Measurements from ENCODE around the gene LKAAEAR1.
A peak's percentile ranks its signal among the peaks of the same experiment; 100 is the strongest.

Gene LKAAEAR1

GRCh38 chr20:64065062-64065973 is 18.9 kb downstream of the LKAAEAR1 start:
- Mint-ChIP-seq H3K36me3 (peaks cover 0 to 2% of the 10 kb centered on the region in 2 donors), H3K27me3 (no peaks in the 10 kb centered on the region), H3K27ac (peak overlapping the region; percentile 92), H3K9me3 (no peaks in the 10 kb centered on the region), H3K4me3 (peak overlapping the region; percentile 60), H3K4me1 (peaks cover 46 to 70% of the 10 kb centered on the region in 2 donors)
- no peak for DNase-seq
- no peak for ATAC-seq (replicated peaks)

- H3K4me1 Mint-ChIP-seq, result peaks cover 46 to 62% of the 10 kb centered on the region in 2 donors
- ATAC-seq (replicated peaks), result no peak
- no peaks in the 10 kb centered on the region for H3K27me3 Mint-ChIP-seq
- peak overlapping the region; percentile 85 to 88 for H3K4me3 Mint-ChIP-seq
- peaks cover 0 to 2% of the 10 kb centered on the region in 2 donors for H3K36me3 Mint-ChIP-seq
- H3K9me3 Mint-ChIP-seq, result no peaks in the 10 kb centered on the region
- no peak for DNase-seq
- peak overlapping the region; percentile 81 for H3K27ac Mint-ChIP-seq
Measured at GRCh38 chr20:64064145-64064698, 20.0 kb downstream of the LKAAEAR1 start.

- Mint-ChIP-seq H3K9me3 (no peaks in the 10 kb centered on the region), H3K4me1 (peaks cover 42 to 57% of the 10 kb centered on the region in 2 donors), H3K4me3 (peak overlapping the region; percentile 85 to 88), H3K27me3 (no peaks in the 10 kb centered on the region), H3K36me3 (peaks cover 0 to 2% of the 10 kb centered on the region in 2 donors), H3K27ac (peak overlapping the region; percentile 81)
- peak in 1 of 2 donors; percentile 8 for ATAC-seq (replicated peaks)
- no peak for DNase-seq
Measured at GRCh38 chr20:64063389-64064144, 20.6 kb downstream of the LKAAEAR1 start.

- H3K36me3 Mint-ChIP-seq, result peaks cover 0 to 2% of the 10 kb centered on the region in 2 donors
- H3K9me3 Mint-ChIP-seq, result no peaks in the 10 kb centered on the region
- DNase-seq, result peak; percentile 91
- H3K27me3 Mint-ChIP-seq, result no peaks in the 10 kb centered on the region
- H3K27ac Mint-ChIP-seq, result peak within 1 kb of the TSS; percentile 81
- peak; percentile 87 to 90 for ATAC-seq (replicated peaks)
- H3K4me3 Mint-ChIP-seq, result peak within 1 kb of the TSS; percentile 85 to 88
- H3K4me1 Mint-ChIP-seq, result peaks cover 40 to 59% of the 10 kb centered on the region in 2 donors
Measured at GRCh38 chr20:64062596-64063388, 21.4 kb downstream of the LKAAEAR1 start, which contains the start of gene TCEA2. TCEA2 (plus strand) TSS chr20:64063198; CDS start chr20:64063313, 115 bp downstream.

GRCh38 chr20:64062276-64062595 is 22.0 kb downstream of the LKAAEAR1 start:
- Mint-ChIP-seq H3K4me1 (peaks cover 40 to 59% of the 10 kb centered on the region in 2 donors), H3K9me3 (no peaks in the 10 kb centered on the region), H3K27ac (no peak overlapping the region), H3K27me3 (no peaks in the 10 kb centered on the region), H3K4me3 (peak overlapping the region; percentile 85 to 88), H3K36me3 (peaks cover 0 to 2% of the 10 kb centered on the region in 2 donors)
- no peak for DNase-seq
- no peak for ATAC-seq (replicated peaks)

- H3K4me3 Mint-ChIP-seq, result no peak overlapping the region
- peaks cover 15 to 26% of the 10 kb centered on the region in 2 donors for H3K27me3 Mint-ChIP-seq
- H3K27ac Mint-ChIP-seq, result no peak overlapping the region
- peaks cover 13 to 26% of the 10 kb centered on the region in 2 donors for H3K4me1 Mint-ChIP-seq
- no peaks in the 10 kb centered on the region for H3K9me3 Mint-ChIP-seq
- ATAC-seq (replicated peaks) (no peak), DNase-seq (no peak)
- peaks cover 0 to 2% of the 10 kb centered on the region in 2 donors for H3K36me3 Mint-ChIP-seq
Measured at GRCh38 chr20:64058536-64058935, 25.7 kb downstream of the LKAAEAR1 start.

- Mint-ChIP-seq H3K27ac (no peak overlapping the region), H3K4me3 (peak overlapping the region; percentile 32 to 63), H3K27me3 (peaks cover 22 to 33% of the 10 kb centered on the region in 2 donors), H3K4me1 (peaks cover 13 to 25% of the 10 kb centered on the region in 2 donors), H3K9me3 (no peaks in the 10 kb centered on the region), H3K36me3 (peaks cover 0 to 2% of the 10 kb centered on the region in 2 donors)
- peak; percentile 60 for DNase-seq
- peak; percentile 88 to 90 for ATAC-seq (replicated peaks)
Measured at GRCh38 chr20:64057628-64058498, 26.3 kb downstream of the LKAAEAR1 start.

GRCh38 chr20:64056889-64057627 is 27.1 kb downstream of the LKAAEAR1 start:
- Mint-ChIP-seq H3K4me3 (peak overlapping the region; percentile 32 to 63), H3K4me1 (peaks cover 11 to 18% of the 10 kb centered on the region in 2 donors), H3K36me3 (peaks cover 0 to 2% of the 10 kb centered on the region in 2 donors), H3K27me3 (peaks cover 26 to 39% of the 10 kb centered on the region in 2 donors), H3K9me3 (no peaks in the 10 kb centered on the region), H3K27ac (no peak overlapping the region)
- peak; percentile 40 to 54 for ATAC-seq (replicated peaks)
- DNase-seq, result no peak

- H3K36me3 Mint-ChIP-seq, result peaks cover 0 to 2% of the 10 kb centered on the region in 2 donors
- H3K4me1 Mint-ChIP-seq, result peaks cover 9 to 18% of the 10 kb centered on the region in 2 donors
- ATAC-seq (replicated peaks), result no peak
- H3K9me3 Mint-ChIP-seq, result no peaks in the 10 kb centered on the region
- DNase-seq, result no peak
- no peak overlapping the region for H3K4me3 Mint-ChIP-seq
- H3K27me3 Mint-ChIP-seq, result peaks cover 31 to 44% of the 10 kb centered on the region in 2 donors
- no peak overlapping the region for H3K27ac Mint-ChIP-seq
Measured at GRCh38 chr20:64056639-64056888, 27.6 kb downstream of the LKAAEAR1 start.

GRCh38 chr20:64055893-64056638 is 28.1 kb downstream of the LKAAEAR1 start:
- no peaks in the 10 kb centered on the region for H3K9me3 Mint-ChIP-seq
- peaks cover 34 to 49% of the 10 kb centered on the region in 2 donors for H3K27me3 Mint-ChIP-seq
- H3K4me1 Mint-ChIP-seq, result peaks cover 9 to 18% of the 10 kb centered on the region in 2 donors
- H3K36me3 Mint-ChIP-seq, result peaks cover 0 to 2% of the 10 kb centered on the region in 2 donors
- no peak overlapping the region for H3K4me3 Mint-ChIP-seq
- no peak overlapping the region for H3K27ac Mint-ChIP-seq
- ATAC-seq (replicated peaks) (no peak), DNase-seq (no peak)

GRCh38 chr20:64055396-64055892 is 28.8 kb downstream of the LKAAEAR1 start:
- peaks cover 9 to 23% of the 10 kb centered on the region in 2 donors for H3K4me1 Mint-ChIP-seq
- no peak overlapping the region for H3K4me3 Mint-ChIP-seq
- no peak for ATAC-seq (replicated peaks)
- no peak for DNase-seq
- H3K27me3 Mint-ChIP-seq, result peaks cover 40 to 55% of the 10 kb centered on the region in 2 donors
- H3K36me3 Mint-ChIP-seq, result peaks cover 0 to 2% of the 10 kb centered on the region in 2 donors
- H3K27ac Mint-ChIP-seq, result no peak overlapping the region
- no peaks in the 10 kb centered on the region for H3K9me3 Mint-ChIP-seq
